Endometrial microvascular endothelial cells (primary cell): ENCODE results near the gene ACTL8. TPM values are rescaled to one million over a fixed set of nuclear protein-coding genes. Genes with fewer than 3 reads are reported as not detected.

Source experiments
- in situ Hi-C: cut with HindIII; loops from 2 replicates; pipeline ENCODE4 v1.10.0; 2017; ENCODE audit warnings: low sequenced_read_pairs, low pct_unique_long_range_greater_than_20kb; ENCODE audit errors: inconsistent ontology term
- total RNA-seq: library from RNA; depleted of rRNA; stranded (reverse); fragments of >200 nt; gene quantifications from one replicate; pipeline ENCODE4 v1.2.3, GENCODE V29; 2015; ENCODE audit errors: inconsistent ontology term

The ACTL8 gene
- total RNA-seq, 1 donor from 2014 or later: not detected

DNA sequence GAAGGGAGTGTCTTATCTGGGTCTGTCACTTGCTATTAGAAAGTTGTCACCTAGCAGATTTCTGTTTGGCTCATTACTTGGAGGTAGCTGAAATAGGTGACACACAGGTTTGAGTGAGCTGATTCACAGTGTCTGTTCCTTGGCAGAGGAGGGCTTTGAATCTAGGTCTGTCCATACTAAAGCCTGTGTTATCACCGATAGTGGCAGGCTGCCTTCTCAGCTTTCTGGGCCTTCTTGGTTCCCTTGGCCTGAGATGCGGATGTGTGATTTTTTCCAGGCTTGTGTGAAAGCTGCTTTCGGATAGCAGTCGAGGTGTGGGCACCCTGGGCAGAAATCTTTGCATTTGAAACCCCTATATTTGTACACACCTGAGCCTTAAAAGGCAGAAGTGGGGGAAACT lies 73.9 kb downstream of the ACTL8 start:
- in situ Hi-C loops: no loop called here

DNA sequence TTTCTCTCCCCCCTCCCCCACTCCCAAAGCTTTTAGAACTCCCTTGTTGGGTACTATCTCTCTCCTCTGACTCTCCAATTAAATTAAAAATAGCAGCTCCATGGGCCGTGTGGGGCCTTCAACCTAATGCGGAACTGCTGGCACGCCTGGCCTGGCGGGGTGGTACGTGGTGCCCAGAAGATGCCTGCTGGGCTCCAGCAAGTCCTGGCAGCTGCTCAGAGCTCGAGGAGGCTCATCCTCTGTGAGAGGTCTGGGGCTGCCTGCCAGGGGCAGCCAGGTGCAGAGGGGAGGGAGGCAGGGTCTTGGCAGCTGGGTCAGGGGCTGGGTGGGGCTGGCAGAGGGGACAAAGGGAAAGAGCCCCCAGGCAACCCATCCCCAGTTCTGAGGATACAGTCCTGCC lies 74.4 kb downstream of the ACTL8 start:
- in situ Hi-C loops: no loop called here

GRCh38 chr1:17831597-17831996 lies 76.5 kb downstream of the ACTL8 start:
- in situ Hi-C loops: no loop called here

GRCh38 chr1:17833661-17834501 lies 78.7 kb downstream of the ACTL8 start:
- in situ Hi-C loops: no loop called here

- in situ Hi-C loops: no loop called here
These were observed 79.5 kb downstream of the ACTL8 start for GRCh38 chr1:17834561-17835100.

DNA sequence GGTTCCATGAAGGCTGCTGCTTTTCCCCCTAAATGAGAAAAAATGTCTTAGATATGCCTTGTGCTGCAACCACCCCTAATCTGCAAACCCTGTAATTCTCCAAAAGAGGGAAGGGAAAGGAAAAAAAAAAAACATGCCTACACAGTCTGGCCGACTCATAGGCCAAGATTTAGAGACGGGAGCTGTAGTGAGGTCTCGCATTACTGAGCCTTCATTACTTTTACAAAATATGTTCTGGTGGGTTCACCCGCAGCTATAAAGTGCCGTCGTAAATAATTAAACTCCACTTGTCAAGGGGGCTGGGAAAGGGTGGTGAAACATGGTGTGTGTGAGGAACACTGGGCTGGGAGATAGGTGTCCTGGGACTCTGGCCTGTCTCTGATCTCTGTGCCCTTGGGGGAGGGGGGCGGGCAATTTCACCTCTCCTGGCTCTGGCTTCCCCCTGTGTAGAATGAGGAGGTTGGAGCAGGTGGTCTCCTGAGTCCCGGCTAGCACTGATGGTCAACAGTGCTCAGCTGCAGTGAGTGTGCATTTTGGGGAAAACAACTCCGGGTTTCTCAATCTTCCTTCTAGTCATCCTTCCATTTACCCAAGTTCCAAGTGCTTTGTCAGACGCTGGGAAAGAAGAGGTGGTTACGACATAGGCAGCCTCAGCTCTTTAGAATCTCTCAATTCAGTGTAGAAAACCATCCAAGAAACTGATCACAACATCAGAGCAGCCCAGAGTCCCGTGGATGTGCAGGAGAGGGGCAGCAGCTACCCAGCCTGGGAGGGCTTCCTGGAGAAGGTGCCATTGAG lies 82.3 kb downstream of the ACTL8 start:
- in situ Hi-C loops: no loop called here

GRCh38 chr1:17839641-17840196 lies 84.6 kb downstream of the ACTL8 start:
- in situ Hi-C loops: no loop called here

DNA sequence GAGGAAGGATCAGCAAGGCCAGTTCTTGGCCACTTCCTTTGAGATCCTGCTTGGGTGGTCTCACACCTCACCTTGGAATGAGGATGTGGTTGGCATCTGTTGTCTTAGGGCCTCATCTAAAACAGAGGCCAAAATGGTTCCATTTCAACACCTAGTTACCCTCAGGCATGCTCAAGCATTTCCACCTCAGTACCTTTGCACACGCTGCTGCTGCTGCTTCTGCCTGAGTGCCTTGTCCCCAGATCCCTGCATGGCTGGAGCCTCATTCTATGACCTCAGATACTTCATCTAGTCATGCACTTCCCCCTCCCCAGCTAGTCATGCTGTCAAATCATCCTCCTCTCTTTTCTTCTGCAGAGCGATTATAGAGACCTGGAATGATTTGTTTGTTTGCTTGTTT lies 86.8 kb downstream of the ACTL8 start:
- in situ Hi-C loops: no loop called here

DNA sequence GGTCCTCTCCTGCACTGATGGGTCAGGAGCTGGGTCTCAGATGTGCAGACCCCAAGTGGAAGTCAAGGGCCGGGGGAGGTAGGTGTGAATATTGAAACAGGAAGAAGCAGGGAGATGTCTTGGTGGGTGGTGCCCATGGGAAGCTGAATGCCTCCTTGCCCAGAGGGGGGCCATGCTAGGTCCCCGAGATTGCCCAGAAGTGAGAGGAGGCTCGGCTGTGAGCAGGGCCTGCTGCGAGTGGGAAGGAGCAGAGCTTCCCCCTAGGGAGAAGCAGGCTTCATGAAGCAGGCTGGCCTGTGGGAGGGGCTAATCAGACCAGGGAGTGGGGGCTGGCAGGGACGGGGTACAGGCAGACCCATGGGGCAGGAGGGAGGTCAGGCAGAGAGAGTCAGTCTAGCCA lies 87.6 kb downstream of the ACTL8 start:
- in situ Hi-C loops: no loop called here

DNA sequence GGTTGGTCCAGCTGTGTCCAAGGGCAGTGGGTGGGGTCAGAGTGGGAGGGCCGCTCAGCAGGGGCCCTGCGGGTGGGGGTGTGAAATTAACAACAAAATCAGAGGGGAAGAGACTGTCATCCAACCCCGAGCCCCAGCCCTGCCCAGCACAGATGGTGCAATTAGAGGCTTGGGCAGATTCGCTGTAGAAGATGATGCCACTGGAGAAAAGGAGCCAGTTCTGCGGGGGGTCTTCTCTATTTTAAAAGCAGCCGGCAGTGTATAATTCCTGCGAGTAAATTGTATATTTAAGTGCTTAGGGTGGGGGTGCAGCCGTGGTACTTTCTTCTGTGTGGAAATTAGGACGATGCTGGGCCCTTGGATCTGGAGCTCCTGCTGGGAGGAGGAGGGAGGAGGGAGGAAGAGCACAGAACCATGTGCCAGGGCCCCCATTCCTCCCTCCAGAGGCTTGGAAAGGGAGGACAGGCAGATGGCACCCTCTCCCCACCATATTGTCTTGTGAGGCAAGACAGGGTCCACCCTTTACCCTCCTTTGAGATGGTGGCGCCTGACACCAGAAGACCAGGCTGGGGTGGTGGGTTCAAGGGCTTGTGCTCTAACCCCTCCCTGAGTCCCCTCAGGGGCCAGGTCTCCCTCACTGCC lies 89.2 kb downstream of the ACTL8 start:
- in situ Hi-C loops: no loop called here

DNA sequence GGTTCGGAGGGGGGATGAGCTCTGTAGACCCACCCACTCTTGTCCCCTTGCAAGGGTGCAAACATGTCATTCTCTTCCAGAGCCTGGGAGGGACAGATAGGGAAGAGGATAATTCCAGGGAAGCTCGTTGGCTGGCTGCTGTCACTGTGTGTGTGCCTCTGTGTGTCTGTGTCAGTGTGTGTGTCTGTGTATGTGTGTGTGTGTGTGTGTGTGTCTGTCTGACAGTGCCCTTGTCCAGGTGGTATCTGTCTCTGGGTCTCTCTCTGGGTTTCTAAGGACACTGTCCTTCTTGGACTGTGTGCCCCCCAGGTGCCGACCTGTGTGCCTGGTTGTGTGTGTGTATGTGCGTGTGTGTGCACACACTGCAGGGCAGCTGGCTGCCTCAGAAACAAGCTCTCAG lies 90.5 kb downstream of the ACTL8 start:
- in situ Hi-C loops: no loop called here

GRCh38 chr1:17846341-17846740 lies 91.2 kb downstream of the ACTL8 start:
- in situ Hi-C loops: no loop called here

DNA sequence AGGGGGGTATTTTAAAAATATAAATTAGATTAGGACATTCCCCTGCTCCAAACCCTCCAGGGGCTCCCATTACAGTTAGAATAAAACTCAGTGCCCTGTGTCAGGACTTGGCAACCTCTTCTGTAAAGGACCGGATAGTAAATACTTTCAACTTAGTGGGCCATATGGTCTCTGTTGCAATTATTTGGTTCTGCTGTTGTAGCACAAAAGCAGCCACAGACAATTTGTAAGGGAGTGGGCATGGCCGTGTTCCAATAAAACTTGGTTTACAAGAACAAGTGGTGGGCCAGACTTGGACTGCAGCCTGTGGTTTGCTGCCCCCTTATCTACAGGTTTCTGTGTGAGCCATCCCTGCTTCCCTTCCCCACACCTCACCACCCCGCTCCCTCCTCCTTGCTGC lies 92.0 kb downstream of the ACTL8 start:
- in situ Hi-C loops: no loop called here

DNA sequence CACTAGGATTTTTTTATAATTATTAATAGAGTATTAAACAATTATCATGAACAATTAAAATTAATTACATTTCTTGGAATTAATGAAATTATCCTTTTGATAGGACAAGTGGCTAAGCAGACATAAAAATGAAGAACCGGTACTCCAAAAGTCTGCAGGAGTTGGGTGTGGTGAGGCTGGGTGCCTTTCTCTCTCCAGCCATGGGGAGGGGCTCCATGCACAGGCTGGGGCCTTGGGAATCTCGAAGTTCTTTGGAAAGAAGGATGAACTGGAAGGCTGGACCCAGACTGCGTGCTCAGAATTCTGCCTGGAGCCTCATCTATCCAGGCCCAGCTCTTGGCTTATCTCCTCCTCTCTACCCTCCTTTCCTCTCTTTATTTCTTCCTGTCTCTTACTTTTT lies 94.1 kb downstream of the ACTL8 start:
- in situ Hi-C loops: no loop called here

DNA sequence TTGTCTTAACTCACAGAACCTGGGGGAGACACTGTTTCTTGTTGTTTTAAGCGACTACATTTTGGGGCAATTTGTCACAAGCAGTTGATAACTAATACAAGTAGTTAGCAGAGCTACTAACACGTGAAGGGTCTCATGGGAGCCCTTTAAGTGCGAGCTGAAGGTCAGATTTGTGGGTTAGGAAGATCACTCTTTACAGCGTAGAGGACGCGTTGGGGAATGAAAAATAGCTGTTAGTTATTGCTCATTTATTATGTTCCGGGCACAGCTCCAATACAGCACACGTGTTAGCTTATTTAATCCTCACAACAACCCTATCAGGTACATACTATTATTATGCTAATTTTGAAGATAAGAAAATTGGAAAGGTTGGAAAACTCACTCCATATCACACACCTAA lies 95.9 kb downstream of the ACTL8 start:
- in situ Hi-C loops: no loop called here

DNA sequence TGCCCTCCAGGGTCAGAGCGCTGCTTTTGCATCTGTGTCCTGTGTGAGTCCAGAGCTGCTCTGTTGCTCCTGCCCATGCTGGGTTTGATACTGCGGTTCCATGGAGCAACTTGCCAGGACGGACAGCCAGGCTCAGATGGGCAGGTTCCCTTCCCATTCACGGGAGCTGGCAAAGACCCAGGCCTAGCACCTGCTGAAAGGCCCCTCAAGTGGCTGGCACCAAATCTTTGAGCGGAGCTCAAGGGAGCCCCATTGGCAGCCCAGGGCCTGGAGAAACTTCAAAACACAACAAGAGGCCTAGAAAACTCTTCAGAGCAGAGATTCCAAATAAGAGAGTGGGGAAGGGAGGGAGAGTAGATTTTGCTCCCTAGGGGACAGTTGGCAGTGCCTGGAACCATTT lies 97.2 kb downstream of the ACTL8 start:
- in situ Hi-C loops: no loop called here

DNA sequence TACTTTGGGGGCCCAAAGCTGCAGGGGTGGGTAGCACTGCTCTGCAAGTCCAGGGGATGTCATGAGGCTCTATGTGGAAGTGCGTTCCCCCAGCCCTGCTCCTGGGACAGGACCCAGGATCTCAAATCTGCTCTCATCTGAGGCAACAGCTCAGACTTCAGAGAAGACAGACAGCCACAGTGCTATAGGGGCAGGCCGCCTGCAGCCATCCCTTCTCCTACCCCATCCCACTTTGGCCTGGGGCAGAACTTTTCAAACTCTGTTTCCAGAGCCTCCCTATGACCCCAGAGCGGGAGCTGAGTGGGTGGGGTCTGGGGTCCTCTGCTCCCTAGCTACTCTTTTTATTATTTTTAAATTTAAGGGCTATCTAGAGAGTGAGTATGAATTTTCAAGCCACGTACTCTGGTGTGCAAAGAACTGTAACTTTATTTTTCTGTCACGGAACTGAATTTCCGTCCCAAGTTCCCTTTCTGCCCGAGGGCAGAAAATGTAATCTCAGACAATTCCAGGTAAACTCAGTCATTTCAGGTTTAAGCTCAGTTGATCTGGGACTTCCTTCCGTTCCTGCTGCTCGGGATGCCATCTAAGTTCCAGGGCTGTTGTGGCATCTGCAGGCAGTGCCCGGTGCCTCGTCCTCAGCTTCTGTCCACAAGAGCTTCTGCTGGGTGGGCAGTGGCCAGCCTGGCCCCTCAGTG lies 98.3 kb downstream of the ACTL8 start:
- in situ Hi-C loops: no loop called here

GRCh38 chr1:17856496-17857108 lies 101.5 kb downstream of the ACTL8 start:
- in situ Hi-C loops: no loop called here
